HCT116 (cell line): Measurements from ENCODE around the gene GNMT. TPM values are rescaled to one million over a fixed set of nuclear protein-coding genes. Genes with fewer than 3 reads are reported as not detected.

Source experiments
- ATAC-seq: fragments of 200-7000 bp; cut with Tn5 transposase; 2 replicates; pipeline ENCODE4 v1.9.1; 2020; ENCODE audit warnings: mild to moderate bottlenecking, moderate library complexity
- BruUV-seq: library from RNA; stranded (reverse); fragments of 400-500 nt; replicated peaks from 2 replicates; lab custom pipeline; 2021; lab: Mats Ljungman, UMichigan
- CTCF ChIA-PET: fragments of 300-600 bp; sonication (Branson Sonifier 250); formaldehyde crosslinking; loops from one replicate; lab custom pipeline; 2021; ENCODE audit warnings: antibody characterized with exemption; lab: Charles Lee
- POLR2A ChIA-PET: fragments of 300-600, 350-600 bp; sonication (Branson Sonifier 250); formaldehyde crosslinking; loops from one replicate; lab custom pipeline; 2021; ENCODE audit warnings: antibody characterized with exemption; lab: Charles Lee
- RAD21 ChIA-PET, 2 experiments: fragments of 300-600 bp; sonication (Branson Sonifier 250); formaldehyde crosslinking; loops; one replicate each; lab custom pipeline; 2023; ENCODE audit warnings: low total read pairs in 2 of 2; ENCODE audit not compliant: uncharacterized antibody in 2 of 2, unreplicated experiment in 2 of 2, low non-redundant PET in 1 of 2; lab: Charles Lee
- DNase-seq: peaks from one replicate; pipeline ENCODE4 v3.0.0-alpha.2; 2010; ENCODE audit warnings: low read depth, low spot score
- H2AFZ ChIP-seq: fragments of 200-600 bp; shearing (Covaris generic), sonication (generic); 2 replicates; pipeline ENCODE4 v1.6.1; 2017; ENCODE audit warnings: low read depth, mixed run types, mixed read lengths, antibody characterized with exemption, low read length; ENCODE audit not compliant: poor library complexity, severe bottlenecking
- H3K27ac ChIP-seq: 2 replicates; pipeline ENCODE4 v1.5.1; 2012; ENCODE audit warnings: low read depth, low read length
- H3K27me3 ChIP-seq: fragments of 200-600 bp; sonication (generic); 2 replicates; pipeline ENCODE4 v1.6.1; 2016; ENCODE audit warnings: mixed run types, low read length, mixed read lengths; ENCODE audit not compliant: insufficient read depth
- H3K36me3 ChIP-seq, 2 experiments: fragments of 200-500 bp in 1 of 2; fragments of 200-600 bp in 1 of 2; sonication (Bioruptor generic) in 1 of 2; sonication (generic) in 1 of 2; 2 replicates each; pipeline versions ENCODE4 v1.5.1 to v1.6.1; 2014 to 2016; ENCODE audit warnings: low read length in 2 of 2, inconsistent platforms in 1 of 2, mixed read lengths in 1 of 2, mixed run types in 1 of 2; ENCODE audit not compliant: insufficient read depth in 2 of 2, control insufficient read depth in 1 of 2
- H3K4me1 ChIP-seq, 2 experiments: fragments of 200-600 bp in 1 of 2; sonication (generic) in 1 of 2; 2 replicates each; pipeline versions ENCODE4 v1.5.1 to v1.6.1; 2012 to 2017; ENCODE audit warnings: low read length in 2 of 2, inconsistent platforms in 1 of 2, mild to moderate bottlenecking in 1 of 2, mixed read lengths in 1 of 2, mixed run types in 1 of 2, moderate library complexity in 1 of 2; ENCODE audit not compliant: insufficient read depth in 2 of 2, control insufficient read depth in 1 of 2
- H3K4me2 ChIP-seq: fragments of 200-600 bp; sonication (generic); 2 replicates; pipeline ENCODE4 v1.6.1; 2017; ENCODE audit warnings: mixed run types, low read length, mixed read lengths
- H3K4me3 ChIP-seq, 2 experiments: fragments of 200-600 bp in 1 of 2; sonication (generic) in 1 of 2; replicated peaks in 1 of 2; 2 replicates each; pipeline ENCODE4 v1.5.1; 2011 to 2016; ENCODE audit warnings: low read length in 2 of 2, control low read depth in 1 of 2, low read depth in 1 of 2, mild to moderate bottlenecking in 1 of 2, mixed read lengths in 1 of 2, mixed run types in 1 of 2
- H3K79me2 ChIP-seq: fragments of 200-600 bp; sonication (generic); 2 replicates; pipeline ENCODE4 v1.6.1; 2017; ENCODE audit warnings: mild to moderate bottlenecking, mixed run types, low read length, moderate library complexity, mixed read lengths; ENCODE audit not compliant: insufficient read depth
- H3K9ac ChIP-seq: fragments of 200-600 bp; sonication (generic); 2 replicates; pipeline ENCODE4 v1.6.1; 2016; ENCODE audit warnings: low read length, mixed read lengths
- H3K9me2 ChIP-seq: fragments of 200-600 bp; sonication (generic), shearing (Covaris generic); 2 replicates; pipeline ENCODE4 v1.6.1; 2017; ENCODE audit warnings: mixed run types, mild to moderate bottlenecking, moderate library complexity; ENCODE audit not compliant: insufficient read depth
- H3K9me3 ChIP-seq, 2 experiments: fragments of 200-500 bp in 1 of 2; fragments of 200-600 bp in 1 of 2; sonication (Bioruptor generic) in 1 of 2; sonication (generic) in 1 of 2; 2 replicates each; pipeline ENCODE4 v1.6.1; 2014 to 2017; ENCODE audit warnings: low read length in 2 of 2, mixed read lengths in 2 of 2, inconsistent platforms in 1 of 2, low read depth in 1 of 2, mild to moderate bottlenecking in 1 of 2, mixed run types in 1 of 2, moderate library complexity in 1 of 2; ENCODE audit not compliant: control insufficient read depth in 1 of 2, insufficient read depth in 1 of 2
- H4K20me1 ChIP-seq: fragments of 200-600 bp; sonication (generic), shearing (Covaris generic); 2 replicates; pipeline ENCODE4 v1.6.1; 2017; ENCODE audit warnings: mixed run types, mild to moderate bottlenecking, moderate library complexity; ENCODE audit not compliant: insufficient read depth
- ATF3 ChIP-seq: IDR thresholded peaks from 2 replicates; pipeline ENCODE4 v1.6.1; 2012
- EGR1 ChIP-seq: IDR thresholded peaks from 2 replicates; pipeline ENCODE4 v1.6.1; 2012; ENCODE audit warnings: low read depth
- ELF1 ChIP-seq: IDR thresholded peaks from 2 replicates; pipeline ENCODE4 v1.6.1; 2012; ENCODE audit warnings: low read depth, borderline replicate concordance
- EZH2 ChIP-seq: fragments of 200-600 bp; sonication (generic); IDR thresholded peaks from 2 replicates; pipeline ENCODE4 v1.6.1; 2017; ENCODE audit warnings: antibody characterized with exemption, mixed run types
- EZH2phosphoT487 ChIP-seq: fragments of 200-600 bp; IDR thresholded peaks from 2 replicates; pipeline ENCODE4 v1.6.1; 2018; ENCODE audit warnings: antibody characterized with exemption, borderline replicate concordance
- FOSL1 ChIP-seq: IDR thresholded peaks from 2 replicates; pipeline ENCODE4 v1.6.1; 2012; ENCODE audit warnings: low read depth
- JUND ChIP-seq: IDR thresholded peaks from 2 replicates; pipeline ENCODE4 v1.6.1; 2012
- POLR2A ChIP-seq: IDR thresholded peaks from 2 replicates; pipeline ENCODE4 v1.7.0; 2011; ENCODE audit warnings: borderline replicate concordance; ENCODE audit not compliant: insufficient read depth, insufficient read length; ENCODE audit errors: extremely low read depth
- POLR2AphosphoS5 ChIP-seq: IDR thresholded peaks from 2 replicates; pipeline ENCODE4 v1.6.1; 2011; ENCODE audit warnings: mild to moderate bottlenecking, low read depth, low read length, moderate library complexity
- RAD21 ChIP-seq: IDR thresholded peaks from 2 replicates; pipeline ENCODE4 v1.6.1; 2012; ENCODE audit warnings: low read depth, mild to moderate bottlenecking
- SIN3A ChIP-seq: IDR thresholded peaks from 2 replicates; pipeline ENCODE4 v1.6.1; 2012; ENCODE audit warnings: low read depth
- SP1 ChIP-seq: IDR thresholded peaks from 2 replicates; pipeline ENCODE4 v1.6.1; 2012; ENCODE audit warnings: low read depth
- SRF ChIP-seq: IDR thresholded peaks from 2 replicates; pipeline ENCODE4 v1.6.1; 2012; ENCODE audit warnings: low read depth
- TCF7L2 ChIP-seq: IDR thresholded peaks from 2 replicates; pipeline ENCODE4 v1.7.0; 2011; ENCODE audit warnings: borderline replicate concordance, inconsistent platforms; ENCODE audit not compliant: insufficient read depth, insufficient read length; ENCODE audit errors: extremely low read depth
- intact Hi-C: fragments of 100-400 bp; cut with micrococcal nuclease; formaldehyde crosslinking; loops from 2 replicates; pipeline ENCODE4 v1.10.0; 2022
- total RNA-seq: library from RNA; stranded (reverse); gene quantifications from one replicate; pipeline ENCODE4 v1.2.1, GENCODE V29; 2021; ENCODE audit not compliant: unreplicated experiment
- TF ChIP-seq, protein P1 (sequence below): IDR thresholded peaks from 2 replicates; pipeline ENCODE4 v1.6.1; 2011; ENCODE audit warnings: mild to moderate bottlenecking, low read length, moderate library complexity; ENCODE audit not compliant: insufficient replicate concordance; ENCODE audit errors: extremely low read depth
- TF ChIP-seq, protein P2 (sequence below): IDR thresholded peaks from 2 replicates; pipeline ENCODE4 v1.6.1; 2012

Gene GNMT
- total RNA-seq, 1 experiment from 2014 or later: 0.57 TPM

DNA sequence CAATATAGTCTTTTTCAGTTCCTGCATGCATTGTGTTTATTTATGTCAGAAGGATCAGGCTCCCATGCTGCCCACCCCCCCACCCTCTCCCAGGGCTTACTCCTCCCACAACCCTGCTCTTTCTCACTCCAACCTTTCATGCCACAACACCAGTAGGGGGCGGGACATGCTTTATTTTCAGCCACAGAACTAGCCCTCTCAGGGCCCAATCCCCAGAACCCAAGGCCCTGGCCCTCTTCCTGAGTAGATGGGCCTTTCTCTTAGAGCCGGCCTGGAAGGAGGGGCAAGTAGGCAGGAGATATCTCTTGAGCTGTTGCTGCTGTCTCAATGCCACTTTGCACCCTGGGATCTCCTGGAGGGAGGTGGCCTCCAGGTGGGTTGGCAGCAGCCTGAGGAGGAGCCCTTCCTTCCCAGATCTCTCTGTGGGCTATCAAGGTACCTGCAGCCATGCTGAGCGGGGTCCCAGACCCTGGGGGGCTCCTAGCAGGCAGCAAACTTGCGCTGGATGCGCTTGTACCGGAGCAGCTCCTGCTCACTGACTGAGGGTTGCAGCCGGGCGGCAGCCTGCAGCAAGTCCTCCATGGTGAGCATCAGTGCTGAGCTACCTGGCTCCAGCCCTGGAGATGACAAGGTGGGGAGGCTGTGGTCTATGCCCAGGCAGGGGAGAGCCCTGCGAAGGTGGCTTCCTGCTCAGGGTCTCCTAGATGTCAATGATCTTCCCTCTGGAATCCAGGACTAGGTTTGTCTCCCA, 3.5 kb downstream of the GNMT start (continued):
- TF ChIP-seq, protein P1, sequence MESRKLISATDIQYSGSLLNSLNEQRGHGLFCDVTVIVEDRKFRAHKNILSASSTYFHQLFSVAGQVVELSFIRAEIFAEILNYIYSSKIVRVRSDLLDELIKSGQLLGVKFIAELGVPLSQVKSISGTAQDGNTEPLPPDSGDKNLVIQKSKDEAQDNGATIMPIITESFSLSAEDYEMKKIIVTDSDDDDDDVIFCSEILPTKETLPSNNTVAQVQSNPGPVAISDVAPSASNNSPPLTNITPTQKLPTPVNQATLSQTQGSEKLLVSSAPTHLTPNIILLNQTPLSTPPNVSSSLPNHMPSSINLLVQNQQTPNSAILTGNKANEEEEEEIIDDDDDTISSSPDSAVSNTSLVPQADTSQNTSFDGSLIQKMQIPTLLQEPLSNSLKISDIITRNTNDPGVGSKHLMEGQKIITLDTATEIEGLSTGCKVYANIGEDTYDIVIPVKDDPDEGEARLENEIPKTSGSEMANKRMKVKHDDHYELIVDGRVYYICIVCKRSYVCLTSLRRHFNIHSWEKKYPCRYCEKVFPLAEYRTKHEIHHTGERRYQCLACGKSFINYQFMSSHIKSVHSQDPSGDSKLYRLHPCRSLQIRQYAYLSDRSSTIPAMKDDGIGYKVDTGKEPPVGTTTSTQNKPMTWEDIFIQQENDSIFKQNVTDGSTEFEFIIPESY: no peak
- TF ChIP-seq JUND: no peak

- H3K9me2 ChIP-seq: no peaks in the 10 kb centered on the region
- TF ChIP-seq SP1: no peak
- no peak overlapping the region for H3K27ac ChIP-seq
- intact Hi-C loops: no loop called here
- ChIA-PET POLR2A (no interaction called here), CTCF (no interaction called here), RAD21 (no interaction called here)
- ATAC-seq (no peak), DNase-seq (no peak)
- no peak overlapping the region for H3K9ac ChIP-seq
- no peaks in the 10 kb centered on the region for H3K9me3 ChIP-seq
- no peak overlapping the region for H3K4me3 ChIP-seq
- peaks cover 11 to 21% of the 10 kb centered on the region in 2 experiments for H3K4me1 ChIP-seq
- no peak overlapping the region for H2AFZ ChIP-seq
- no peaks in the 10 kb centered on the region for H4K20me1 ChIP-seq
- no peaks in the 10 kb centered on the region for H3K27me3 ChIP-seq
- no TSS peak for BruUV-seq
- no peaks in the 10 kb centered on the region for H3K79me2 ChIP-seq
- H3K4me2 ChIP-seq: no peak overlapping the region
- peaks cover 0 to 3% of the 10 kb centered on the region in 2 experiments; a peak in 2 of 4 replicates for H3K36me3 ChIP-seq
These were observed 6.0 kb downstream of the GNMT start for GRCh38 chr6:42966571-42966970.

GRCh38 chr6:42967228-42967627, 6.7 kb downstream of the GNMT start:
- intact Hi-C loops: no loop called here
- no peaks in the 10 kb centered on the region for H3K9me3 ChIP-seq
- no TSS peak for BruUV-seq
- RAD21 ChIA-PET: no interaction called here
- no peaks in the 10 kb centered on the region for H3K27me3 ChIP-seq
- H3K9me2 ChIP-seq: no peaks in the 10 kb centered on the region
- no peak overlapping the region for H3K9ac ChIP-seq
- H4K20me1 ChIP-seq: no peaks in the 10 kb centered on the region
- H2AFZ ChIP-seq: no peak overlapping the region
- peaks cover 0 to 3% of the 10 kb centered on the region in 2 experiments; a peak in 2 of 4 replicates for H3K36me3 ChIP-seq
- H3K27ac ChIP-seq: no peak overlapping the region
- POLR2A ChIA-PET: no interaction called here
- DNase-seq (no peak), ATAC-seq (no peak)
- peaks cover 15 to 27% of the 10 kb centered on the region in 2 experiments for H3K4me1 ChIP-seq
- H3K79me2 ChIP-seq: no peaks in the 10 kb centered on the region
- CTCF ChIA-PET: no interaction called here
- no peak overlapping the region for H3K4me2 ChIP-seq
- no peak overlapping the region for H3K4me3 ChIP-seq
- TF ChIP-seq EZH2phosphoT487 (no peak), RAD21 (no peak), EGR1 (no peak), EZH2 (no peak), SIN3A (no peak), SRF (no peak), ATF3 (no peak), POLR2AphosphoS5 (no peak), POLR2A (no peak), TCF7L2 (no peak), SP1 (no peak), ELF1 (no peak), JUND (no peak), FOSL1 (no peak)
- TF ChIP-seq, protein P2, sequence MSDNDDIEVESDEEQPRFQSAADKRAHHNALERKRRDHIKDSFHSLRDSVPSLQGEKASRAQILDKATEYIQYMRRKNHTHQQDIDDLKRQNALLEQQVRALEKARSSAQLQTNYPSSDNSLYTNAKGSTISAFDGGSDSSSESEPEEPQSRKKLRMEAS: no peak
